NB4 (cell line): ENCODE results near the gene DNAI7.

Experiments
- POLR2A ChIP-seq: IDR thresholded peaks from 2 replicates; pipeline ENCODE4 v1.6.1; 2011; ENCODE audit warnings: mild to moderate bottlenecking; ENCODE audit not compliant: insufficient read length; ENCODE audit errors: extremely low read depth
- TF ChIP-seq, protein P1 (sequence below): IDR thresholded peaks from one replicate; pipeline ENCODE4 v1.5.1; 2012; ENCODE audit warnings: low read depth, low read length

DNA sequence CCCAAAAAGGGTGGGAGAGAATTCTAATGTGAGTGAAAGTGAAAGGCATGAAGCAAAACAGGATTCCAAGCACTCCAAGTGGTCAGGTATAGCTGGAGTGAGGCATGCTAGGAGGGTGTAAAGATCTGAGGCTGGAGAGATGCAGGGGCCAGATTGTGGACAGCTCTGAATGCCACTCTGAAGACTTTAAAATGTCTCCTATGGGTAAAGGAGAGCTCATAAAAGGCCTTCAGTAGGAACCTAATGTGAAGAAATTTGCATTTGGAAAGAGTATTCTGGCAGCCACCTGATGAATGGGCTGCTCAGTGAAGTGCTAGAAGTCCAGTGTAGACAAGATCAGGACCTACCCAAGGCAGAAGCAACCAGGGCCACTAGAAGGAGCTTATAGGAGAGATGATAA lies 68.9 kb downstream of the DNAI7 start:
- TF ChIP-seq POLR2A, result no peak
- TF ChIP-seq, protein P1, sequence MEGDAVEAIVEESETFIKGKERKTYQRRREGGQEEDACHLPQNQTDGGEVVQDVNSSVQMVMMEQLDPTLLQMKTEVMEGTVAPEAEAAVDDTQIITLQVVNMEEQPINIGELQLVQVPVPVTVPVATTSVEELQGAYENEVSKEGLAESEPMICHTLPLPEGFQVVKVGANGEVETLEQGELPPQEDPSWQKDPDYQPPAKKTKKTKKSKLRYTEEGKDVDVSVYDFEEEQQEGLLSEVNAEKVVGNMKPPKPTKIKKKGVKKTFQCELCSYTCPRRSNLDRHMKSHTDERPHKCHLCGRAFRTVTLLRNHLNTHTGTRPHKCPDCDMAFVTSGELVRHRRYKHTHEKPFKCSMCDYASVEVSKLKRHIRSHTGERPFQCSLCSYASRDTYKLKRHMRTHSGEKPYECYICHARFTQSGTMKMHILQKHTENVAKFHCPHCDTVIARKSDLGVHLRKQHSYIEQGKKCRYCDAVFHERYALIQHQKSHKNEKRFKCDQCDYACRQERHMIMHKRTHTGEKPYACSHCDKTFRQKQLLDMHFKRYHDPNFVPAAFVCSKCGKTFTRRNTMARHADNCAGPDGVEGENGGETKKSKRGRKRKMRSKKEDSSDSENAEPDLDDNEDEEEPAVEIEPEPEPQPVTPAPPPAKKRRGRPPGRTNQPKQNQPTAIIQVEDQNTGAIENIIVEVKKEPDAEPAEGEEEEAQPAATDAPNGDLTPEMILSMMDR, result no peak
